Measurements from ENCODE around the gene HBG2.

The HBG2 gene

GRCh38 chr11:5246772-5247471 is 7.7 kb downstream of the HBG2 start:
- TF ChIP-seq YY1 (IDR thresholded peaks at IDR 0.05; ENCODE audit: low read depth) (no peak), FOXM1 (IDR thresholded peaks at IDR 0.05; ENCODE audit: borderline replicate concordance, low read depth) (no peak), RAD21 (IDR thresholded peaks at IDR 0.05; ENCODE audit: low read depth) (no peak), CREB1 (IDR thresholded peaks at IDR 0.05; ENCODE audit: low read depth) (no peak), NFIC (IDR thresholded peaks at IDR 0.05) (no peak)

- TF ChIP-seq TEAD4 (IDR thresholded peaks at IDR 0.05) = no peak
- TF ChIP-seq REST (IDR thresholded peaks at IDR 0.05; ENCODE audit: low read depth) = no peak
- no peak for TF ChIP-seq EGR1 (IDR thresholded peaks at IDR 0.05)
- TF ChIP-seq USF1 (IDR thresholded peaks at IDR 0.05) = no peak
These were observed 9.4 kb downstream of the HBG2 start for GRCh38 chr11:5245155-5245554.

- no peak for TF ChIP-seq YY1 (IDR thresholded peaks at IDR 0.05; ENCODE audit: low read depth)
- TF ChIP-seq TCF12 (IDR thresholded peaks at IDR 0.05; ENCODE audit: low read depth) = no peak
- no peak for TF ChIP-seq CREB1 (IDR thresholded peaks at IDR 0.05; ENCODE audit: low read depth)
- no peak for TF ChIP-seq CEBPB (IDR thresholded peaks at IDR 0.05)
These were observed 10.8 kb downstream of the HBG2 start for GRCh38 chr11:5243816-5244180.

- TF ChIP-seq YY1 (IDR thresholded peaks at IDR 0.05; ENCODE audit: low read depth) (no peak), ZBTB7A (IDR thresholded peaks at IDR 0.05; ENCODE audit: low read depth) (no peak), CEBPB (IDR thresholded peaks at IDR 0.05) (no peak), EGR1 (IDR thresholded peaks at IDR 0.05) (no peak), REST (IDR thresholded peaks at IDR 0.05; ENCODE audit: low read depth) (no peak), MAX (IDR thresholded peaks at IDR 0.05) (no peak), TEAD4 (IDR thresholded peaks at IDR 0.05) (no peak), NFIC (IDR thresholded peaks at IDR 0.05) (no peak), FOXM1 (IDR thresholded peaks at IDR 0.05; ENCODE audit: borderline replicate concordance, low read depth) (no peak), RAD21 (IDR thresholded peaks at IDR 0.05; ENCODE audit: low read depth) (no peak), EP300 (IDR thresholded peaks at IDR 0.05; ENCODE audit: borderline replicate concordance) (no peak)
These were observed 11.4 kb downstream of the HBG2 start for GRCh38 chr11:5242933-5243815.

GRCh38 chr11:5242208-5242607 is 12.4 kb downstream of the HBG2 start:
- TF ChIP-seq CREB1 (IDR thresholded peaks at IDR 0.05; ENCODE audit: low read depth) (no peak), REST (IDR thresholded peaks at IDR 0.05; ENCODE audit: low read depth) (no peak), EGR1 (IDR thresholded peaks at IDR 0.05) (no peak), ZBTB7A (IDR thresholded peaks at IDR 0.05; ENCODE audit: low read depth) (no peak), EP300 (IDR thresholded peaks at IDR 0.05; ENCODE audit: borderline replicate concordance) (no peak), FOXM1 (IDR thresholded peaks at IDR 0.05; ENCODE audit: borderline replicate concordance, low read depth) (no peak), NFIC (IDR thresholded peaks at IDR 0.05) (no peak), USF1 (IDR thresholded peaks at IDR 0.05) (no peak), TCF12 (IDR thresholded peaks at IDR 0.05; ENCODE audit: low read depth) (no peak)

Data from Ishikawa (cell line).